ENCODE measurements around the gene CHST11.

The CHST11 gene

DNA sequence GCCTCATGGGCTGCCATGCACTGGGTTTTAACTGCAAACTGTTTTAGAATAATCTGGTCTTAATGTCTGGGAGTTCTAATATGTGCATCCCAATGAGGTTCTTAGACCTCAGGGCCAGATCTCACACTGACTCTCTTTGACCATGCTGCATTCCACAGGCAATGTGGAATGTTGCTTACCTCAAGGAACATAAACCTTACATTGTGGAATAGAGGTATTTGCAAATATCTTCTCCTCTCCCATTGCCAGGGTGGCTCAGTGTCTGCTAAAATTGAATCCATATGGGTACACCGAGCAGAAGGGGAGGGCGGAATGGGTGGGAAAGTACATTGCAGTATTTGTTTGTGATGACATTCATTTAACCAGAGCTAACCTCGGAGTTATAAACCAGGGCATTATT lies 78.6 kb downstream of the CHST11 start:
- no peak overlapping the region for H3K27ac ChIP-seq

DNA sequence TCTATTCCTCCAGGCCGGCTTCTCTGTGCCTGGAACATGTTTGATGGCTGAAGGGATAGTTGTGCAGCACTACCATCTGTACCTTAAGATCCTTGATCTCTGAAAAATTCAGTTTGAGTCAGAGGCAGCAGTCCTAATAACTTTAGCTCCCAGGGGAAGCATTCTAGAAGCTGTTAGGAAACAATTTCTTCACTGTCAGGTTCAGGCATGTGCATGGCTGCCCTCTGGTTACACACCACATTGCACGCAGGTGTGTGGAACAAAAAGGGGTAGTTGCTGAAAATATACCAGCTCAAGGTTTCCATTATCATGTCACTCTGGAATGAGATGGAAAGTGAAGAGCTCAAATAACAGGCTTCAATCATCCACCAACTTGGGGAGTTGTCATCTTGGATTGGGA lies 80.1 kb downstream of the CHST11 start:
- TF ChIP-seq, protein P1, sequence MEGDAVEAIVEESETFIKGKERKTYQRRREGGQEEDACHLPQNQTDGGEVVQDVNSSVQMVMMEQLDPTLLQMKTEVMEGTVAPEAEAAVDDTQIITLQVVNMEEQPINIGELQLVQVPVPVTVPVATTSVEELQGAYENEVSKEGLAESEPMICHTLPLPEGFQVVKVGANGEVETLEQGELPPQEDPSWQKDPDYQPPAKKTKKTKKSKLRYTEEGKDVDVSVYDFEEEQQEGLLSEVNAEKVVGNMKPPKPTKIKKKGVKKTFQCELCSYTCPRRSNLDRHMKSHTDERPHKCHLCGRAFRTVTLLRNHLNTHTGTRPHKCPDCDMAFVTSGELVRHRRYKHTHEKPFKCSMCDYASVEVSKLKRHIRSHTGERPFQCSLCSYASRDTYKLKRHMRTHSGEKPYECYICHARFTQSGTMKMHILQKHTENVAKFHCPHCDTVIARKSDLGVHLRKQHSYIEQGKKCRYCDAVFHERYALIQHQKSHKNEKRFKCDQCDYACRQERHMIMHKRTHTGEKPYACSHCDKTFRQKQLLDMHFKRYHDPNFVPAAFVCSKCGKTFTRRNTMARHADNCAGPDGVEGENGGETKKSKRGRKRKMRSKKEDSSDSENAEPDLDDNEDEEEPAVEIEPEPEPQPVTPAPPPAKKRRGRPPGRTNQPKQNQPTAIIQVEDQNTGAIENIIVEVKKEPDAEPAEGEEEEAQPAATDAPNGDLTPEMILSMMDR (IDR thresholded peaks at IDR 0.05), result no peak
- TF ChIP-seq ZFX (IDR thresholded peaks at IDR 0.05; ENCODE audit: borderline replicate concordance), result no peak
- no peak overlapping the region for H3K27ac ChIP-seq

More for the DNA sequence above, 78.6 kb downstream of the CHST11 start:
- TF ChIP-seq ZFX (IDR thresholded peaks at IDR 0.05; ENCODE audit: borderline replicate concordance), result no peak
- TF ChIP-seq, protein P1 (IDR thresholded peaks at IDR 0.05), result no peak

DNA sequence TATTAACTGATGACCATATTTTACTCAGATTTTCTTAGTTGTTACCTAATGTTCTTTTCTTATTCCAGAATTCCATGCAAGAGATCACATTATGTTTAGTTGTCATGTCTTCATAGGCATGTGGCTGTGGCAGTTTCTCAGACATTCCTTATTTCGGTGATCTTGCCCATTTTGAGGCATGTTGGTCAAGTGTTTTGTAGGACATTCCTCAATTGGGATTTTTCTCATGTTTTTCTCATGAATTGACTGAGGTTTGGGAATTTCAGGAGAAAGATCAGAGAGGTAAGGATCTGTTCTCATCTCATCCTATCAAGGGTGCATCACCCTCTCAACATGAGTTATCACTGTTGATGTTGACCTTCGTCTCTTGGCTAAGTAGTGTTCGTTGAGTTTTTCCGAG lies 81.3 kb downstream of the CHST11 start:
- H3K27ac ChIP-seq, result no peak overlapping the region
- no peak for TF ChIP-seq ZFX (IDR thresholded peaks at IDR 0.05; ENCODE audit: borderline replicate concordance)
- TF ChIP-seq, protein P1 (IDR thresholded peaks at IDR 0.05), result no peak

DNA sequence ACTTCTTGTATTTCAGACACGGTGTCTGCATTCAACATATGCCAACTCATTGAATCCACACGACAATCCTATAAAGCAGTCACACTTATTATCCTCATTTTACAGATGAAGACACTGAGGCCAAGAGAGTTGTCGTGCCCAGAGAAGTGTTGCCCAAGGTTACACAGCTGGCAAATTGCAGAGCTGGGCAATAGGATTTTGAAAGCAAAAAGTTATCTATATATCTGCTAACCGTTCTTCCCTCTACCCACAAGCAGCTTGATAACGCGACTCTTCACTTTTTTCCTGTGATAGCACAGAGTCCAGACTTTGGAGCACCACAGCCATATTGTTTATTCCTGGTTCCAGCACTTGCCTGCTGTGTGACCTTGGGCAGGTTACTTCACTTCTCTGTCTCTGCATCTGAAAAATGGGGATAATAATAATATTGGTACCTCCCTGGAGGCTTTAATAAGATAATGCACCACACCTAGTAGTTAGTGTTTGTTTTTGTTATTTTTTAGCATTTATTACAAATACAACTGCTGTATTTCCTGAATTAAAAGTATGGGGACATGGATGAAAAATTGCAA lies 82.2 kb downstream of the CHST11 start:
- TF ChIP-seq ZFX (IDR thresholded peaks at IDR 0.05; ENCODE audit: borderline replicate concordance), result no peak
- TF ChIP-seq, protein P1 (IDR thresholded peaks at IDR 0.05), result no peak
- H3K27ac ChIP-seq, result no peak overlapping the region

DNA sequence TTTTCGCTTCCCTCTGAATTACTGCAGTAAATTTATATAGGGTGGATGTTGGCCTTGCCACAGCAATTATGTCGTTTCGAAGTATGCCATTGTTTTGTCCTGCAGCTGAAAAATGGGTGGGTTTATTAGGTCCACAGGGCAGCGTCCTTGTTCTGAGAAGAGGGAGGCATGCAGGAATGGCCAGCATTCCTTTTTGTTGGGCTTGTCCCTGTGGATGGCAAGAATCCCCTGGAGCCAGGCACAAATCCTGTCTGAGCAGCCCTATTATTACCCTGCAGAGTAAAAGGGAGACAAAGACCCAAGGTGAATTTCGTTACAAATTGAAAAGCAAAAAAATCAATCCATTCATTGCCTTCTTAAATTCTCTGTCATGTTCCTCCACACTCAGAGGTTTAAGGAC lies 88.1 kb downstream of the CHST11 start:
- TF ChIP-seq, protein P1 (IDR thresholded peaks at IDR 0.05), result no peak
- TF ChIP-seq ZFX (IDR thresholded peaks at IDR 0.05; ENCODE audit: borderline replicate concordance), result no peak
- H3K27ac ChIP-seq, result no peak overlapping the region

DNA sequence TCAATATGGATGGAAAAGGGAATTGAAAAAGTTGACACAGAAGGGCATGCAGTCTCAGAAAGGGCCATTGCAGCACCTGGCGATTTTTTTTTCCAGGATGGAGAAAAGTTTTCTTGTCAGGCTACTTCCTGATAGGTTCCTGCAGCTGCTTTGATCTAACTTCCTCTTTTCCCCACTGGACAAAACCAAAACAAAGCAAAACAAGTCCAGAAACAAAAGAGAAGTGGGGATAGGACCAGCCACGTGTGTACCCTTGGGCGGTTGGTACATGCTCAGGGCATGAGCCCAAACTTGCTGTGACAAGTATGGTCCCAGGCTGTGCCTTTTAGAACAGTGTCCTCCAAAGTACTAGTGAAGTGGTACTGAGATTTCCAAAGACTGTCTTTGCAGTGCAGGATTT lies 89.8 kb downstream of the CHST11 start:
- TF ChIP-seq, protein P1 (IDR thresholded peaks at IDR 0.05), result no peak
- no peak for TF ChIP-seq ZFX (IDR thresholded peaks at IDR 0.05; ENCODE audit: borderline replicate concordance)
- no peak overlapping the region for H3K27ac ChIP-seq

DNA sequence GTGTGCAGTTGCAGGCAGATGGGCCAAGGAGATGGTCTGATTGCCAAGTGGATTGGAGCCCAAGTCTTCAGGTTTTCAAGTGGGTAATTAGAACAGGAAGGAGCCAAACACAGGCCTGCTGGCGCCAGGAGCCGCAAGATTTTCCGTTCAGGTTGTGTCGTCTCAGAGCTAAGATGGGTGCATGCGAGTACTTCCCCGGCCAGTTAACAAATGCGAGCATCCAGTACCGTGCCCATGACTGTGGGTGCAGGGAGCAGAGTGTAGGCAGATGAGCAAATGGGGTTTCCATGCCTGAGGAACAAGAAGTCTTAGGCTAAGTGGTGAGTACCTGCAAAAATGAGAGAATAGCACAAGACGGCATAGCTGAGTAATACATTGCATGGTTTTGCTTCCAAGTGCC lies 90.5 kb downstream of the CHST11 start:
- no peak for TF ChIP-seq ZFX (IDR thresholded peaks at IDR 0.05; ENCODE audit: borderline replicate concordance)
- TF ChIP-seq, protein P1 (IDR thresholded peaks at IDR 0.05), result no peak
- H3K27ac ChIP-seq, result no peak overlapping the region

Measured in 22Rv1 (cell line).